ENCODE data around the gene NIBAN1.
"Not testable (repeated sequence)": the region's sequence is repeated elsewhere in the genome, so short reads cannot be mapped to it uniquely, and the experiment has no call there.

Gene NIBAN1

GRCh38 chr1:184972315-184973055, 1.8 kb downstream of the NIBAN1 start:
- no peak for DNase-seq

GRCh38 chr1:184971522-184972265, 2.6 kb downstream of the NIBAN1 start:
- DNase-seq = no peak

GRCh38 chr1:184970691-184971161, 3.6 kb downstream of the NIBAN1 start:
- no peak for DNase-seq

GRCh38 chr1:184966989-184967388, 7.3 kb downstream of the NIBAN1 start:
- DNase-seq = no peak

- DNase-seq = no peak
These were observed 8.1 kb downstream of the NIBAN1 start for GRCh38 chr1:184965944-184966860.

- no peak for DNase-seq
These were observed 8.9 kb downstream of the NIBAN1 start for GRCh38 chr1:184965439-184965838.

GRCh38 chr1:184959626-184960025, 14.7 kb downstream of the NIBAN1 start:
- no peak for DNase-seq

GRCh38 chr1:184958554-184959353, 15.6 kb downstream of the NIBAN1 start:
- no peak for DNase-seq

GRCh38 chr1:184957901-184958300, 16.4 kb downstream of the NIBAN1 start:
- not testable (repeated sequence) for DNase-seq

GRCh38 chr1:184956999-184957700, 17.2 kb downstream of the NIBAN1 start:
- peak; percentile 1 for DNase-seq

GRCh38 chr1:184954232-184954995, 19.9 kb downstream of the NIBAN1 start:
- no peak for DNase-seq

GRCh38 chr1:184953600-184954219, 20.6 kb downstream of the NIBAN1 start:
- no peak for DNase-seq

- no peak for DNase-seq
These were observed 21.9 kb downstream of the NIBAN1 start for GRCh38 chr1:184952428-184952827.

- DNase-seq = no peak
These were observed 22.5 kb downstream of the NIBAN1 start for GRCh38 chr1:184951788-184952187.

- no peak for DNase-seq
These were observed 23.4 kb downstream of the NIBAN1 start for GRCh38 chr1:184950906-184951305.

- no peak for DNase-seq
These were observed 24.1 kb downstream of the NIBAN1 start for GRCh38 chr1:184950227-184950626.

GRCh38 chr1:184947497-184948256, 26.6 kb downstream of the NIBAN1 start:
- DNase-seq = no peak

GRCh38 chr1:184945678-184946412, 28.5 kb downstream of the NIBAN1 start:
- no peak for DNase-seq

GRCh38 chr1:184945029-184945428, 29.3 kb downstream of the NIBAN1 start:
- DNase-seq = no peak
